HEK293 (cell line): ENCODE measurements around the gene TLR8.

Source experiments
- CTCF ChIA-PET: fragments of 350-600 bp; formaldehyde crosslinking; extraction: SDS; loops from one replicate; lab custom pipeline; 2021; ENCODE audit warnings: antibody characterized with exemption; lab: Yijun Ruan, JAX
- POLR2A ChIA-PET: fragments of 300-600 bp; formaldehyde crosslinking; extraction: SDS; loops from one replicate; lab custom pipeline; 2020; ENCODE audit warnings: antibody characterized with exemption, inconsistent platforms; lab: Yijun Ruan, JAX
- H3K27ac ChIP-seq: fragments of 200-500 bp; sonication (Bioruptor generic); 2 replicates; pipeline ENCODE4 v1.5.1; 2014; ENCODE audit warnings: low read depth, low read length, control low read depth, inconsistent platforms; ENCODE audit errors: extremely low read depth
- H3K36me3 ChIP-seq, 2 experiments: fragments of 200-500 bp in 1 of 2; sonication (Bioruptor generic) in 1 of 2; 1 replicate in 1 of 2; 2 replicates in 1 of 2; pipeline ENCODE4 v1.5.1; 2014 to 2017; ENCODE audit warnings: inconsistent platforms in 2 of 2, low read length in 2 of 2; ENCODE audit not compliant: control insufficient read depth in 2 of 2, insufficient read depth in 1 of 2
- H3K4me1 ChIP-seq: fragments of 200-500 bp; sonication (Bioruptor generic); 2 replicates; pipeline ENCODE4 v1.5.1; 2014; ENCODE audit warnings: mild to moderate bottlenecking, low read length, inconsistent platforms; ENCODE audit not compliant: control insufficient read depth, insufficient read depth
- H3K4me3 ChIP-seq: 2 replicates; pipeline ENCODE4 v1.5.1; 2011; ENCODE audit warnings: low read depth, mild to moderate bottlenecking, control low read depth, low read length, moderate library complexity
- H3K9me3 ChIP-seq: fragments of 200-500 bp; sonication (Bioruptor generic); 2 replicates; pipeline ENCODE4 v1.5.1; 2014; ENCODE audit warnings: low read depth, low read length, inconsistent platforms; ENCODE audit not compliant: control insufficient read depth, insufficient read depth
- BCL11B ChIP-seq: fragments of 450-650 bp; formaldehyde crosslinking; IDR thresholded peaks from 2 replicates; pipeline ENCODE4 v1.5.1; 2016; ENCODE audit warnings: low read depth, missing biosample characterization, missing genetic modification characterization
- GLI4 ChIP-seq: fragments of 450-650 bp; formaldehyde crosslinking; IDR thresholded peaks from 2 replicates; pipeline ENCODE4 v1.5.1; 2016; ENCODE audit warnings: missing biosample characterization, missing genetic modification characterization
- PRDM1 ChIP-seq: fragments of 450-650 bp; formaldehyde crosslinking; IDR thresholded peaks from 2 replicates; pipeline ENCODE4; 2016; ENCODE audit warnings: missing biosample characterization, missing genetic modification characterization
- ZBTB10 ChIP-seq: fragments of 450-650 bp; formaldehyde crosslinking; IDR thresholded peaks from 2 replicates; pipeline ENCODE4 v1.5.1; 2016; ENCODE audit warnings: missing biosample characterization, missing genetic modification characterization
- ZBTB26 ChIP-seq: fragments of 450-650 bp; formaldehyde crosslinking; optimal IDR thresholded peaks from 2 replicates; pipeline ENCODE3; 2016; ENCODE audit warnings: missing biosample characterization, mild to moderate bottlenecking, missing genetic modification characterization
- ZBTB48 ChIP-seq: fragments of 450-650 bp; formaldehyde crosslinking; IDR thresholded peaks from 2 replicates; pipeline ENCODE4 v1.5.1; 2016; ENCODE audit warnings: missing biosample characterization, missing genetic modification characterization
- ZNF174 ChIP-seq: fragments of 450-650 bp; formaldehyde crosslinking; IDR thresholded peaks from 2 replicates; pipeline ENCODE4 v1.5.0; 2017; ENCODE audit warnings: missing biosample characterization, mild to moderate bottlenecking, missing genetic modification characterization
- ZNF175 ChIP-seq: fragments of 450-650 bp; formaldehyde crosslinking; IDR thresholded peaks from 2 replicates; pipeline ENCODE4 v1.5.1; 2016; ENCODE audit warnings: missing biosample characterization, missing genetic modification characterization
- ZNF184 ChIP-seq: fragments of 450-650 bp; IDR thresholded peaks from 2 replicates; pipeline ENCODE4 v1.5.1; 2018; ENCODE audit warnings: missing biosample characterization, mild to moderate bottlenecking, missing genetic modification characterization
- ZNF211 ChIP-seq: fragments of 450-650 bp; formaldehyde crosslinking; IDR thresholded peaks from 2 replicates; pipeline ENCODE4 v1.5.1; 2016; ENCODE audit warnings: low read depth, missing biosample characterization, missing genetic modification characterization
- ZNF26 ChIP-seq: fragments of 450-650 bp; formaldehyde crosslinking; IDR thresholded peaks from 2 replicates; pipeline ENCODE4 v1.5.1; 2016; ENCODE audit warnings: missing biosample characterization, missing genetic modification characterization
- ZNF324 ChIP-seq: fragments of 450-650 bp; formaldehyde crosslinking; IDR thresholded peaks from 2 replicates; pipeline ENCODE4 v1.5.1; 2016; ENCODE audit warnings: missing biosample characterization, missing genetic modification characterization
- ZNF571 ChIP-seq: fragments of 450-650 bp; formaldehyde crosslinking; IDR thresholded peaks from 2 replicates; pipeline ENCODE4 v1.5.0; 2017; ENCODE audit warnings: missing biosample characterization, missing genetic modification characterization
- ZNF658 ChIP-seq: fragments of 450-650 bp; formaldehyde crosslinking; IDR thresholded peaks from 2 replicates; pipeline ENCODE4; 2016; ENCODE audit warnings: missing biosample characterization, missing genetic modification characterization
- ZNF701 ChIP-seq: fragments of 450-650 bp; formaldehyde crosslinking; IDR thresholded peaks from 2 replicates; pipeline ENCODE4 v1.5.1; 2016; ENCODE audit warnings: missing biosample characterization, missing genetic modification characterization
- ZNF792 ChIP-seq: fragments of 450-650 bp; formaldehyde crosslinking; IDR thresholded peaks from 2 replicates; pipeline ENCODE4 v1.5.1; 2016; ENCODE audit warnings: missing biosample characterization, missing genetic modification characterization
- ZNF830 ChIP-seq: fragments of 450-650 bp; IDR thresholded peaks from 2 replicates; pipeline ENCODE4 v1.5.0; 2018; ENCODE audit warnings: missing biosample characterization, missing genetic modification characterization, low read depth, mild to moderate bottlenecking, moderate library complexity

TLR8 gene

GRCh38 chrX:12865359-12865758 lies 41.1 kb upstream of the TLR8 start:
- TF ChIP-seq PRDM1 (tag by site-specific recombination): no peak
- CTCF ChIA-PET: interaction anchor here (0.6 to 1.2 kb wide), 2 partner anchors 28 to 50 kb away, joined by 3 to 4 read pairs; no protein-coding TSS in a partner anchor
- no peak overlapping the region for H3K4me3 ChIP-seq
- no peaks in the 10 kb centered on the region for H3K4me1 ChIP-seq
- POLR2A ChIA-PET: no interaction called here
- no peaks in the 10 kb centered on the region for H3K36me3 ChIP-seq
- H3K27ac ChIP-seq: no peak overlapping the region
- no peaks in the 10 kb centered on the region for H3K9me3 ChIP-seq

- CTCF ChIA-PET: interaction anchor here (1.2 kb wide), 1 partner anchor 27 kb away, joined by 4 read pairs; no protein-coding TSS in a partner anchor
- no peak within 1 kb of the TSS for H3K4me3 ChIP-seq
- TF ChIP-seq ZNF184 (tag by site-specific recombination): no peak
- TF ChIP-seq ZBTB48 (tag by site-specific recombination): no peak
- no peak for TF ChIP-seq ZNF571 (tag by site-specific recombination)
- no peak for TF ChIP-seq BCL11B (tag by site-specific recombination)
- no peak for TF ChIP-seq GLI4 (tag by site-specific recombination)
- no peak for TF ChIP-seq ZNF211 (tag by site-specific recombination)
- no peak for TF ChIP-seq ZNF701
- TF ChIP-seq ZBTB26 (tag by site-specific recombination): no peak
- TF ChIP-seq ZNF26 (tag by site-specific recombination): no peak
- no peak for TF ChIP-seq ZBTB10 (tag by site-specific recombination)
- no peak for TF ChIP-seq ZNF324 (tag by site-specific recombination)
- TF ChIP-seq ZNF792: no peak
- TF ChIP-seq ZNF830 (tag by site-specific recombination): no peak
- TF ChIP-seq ZNF174 (tag by site-specific recombination): no peak
- TF ChIP-seq ZNF658: no peak
- no peak for TF ChIP-seq ZNF175 (tag by site-specific recombination)
- TF ChIP-seq, all 188 proteins: peak for 0
- Histone ChIP-seq H3K36me3 (no peaks in the 10 kb centered on the region), H3K27ac (no peak within 1 kb of the TSS), H3K4me1 (no peaks in the 10 kb centered on the region), H3K9me3 (no peaks in the 10 kb centered on the region)
- POLR2A ChIA-PET: no interaction called here
Measured at GRCh38 chrX:12866451-12867377, 39.7 kb upstream of the TLR8 start, which contains the start of gene TLR7. Gene TLR7 (plus strand): TSS chrX:12867072. CDS start chrX:12867579, 507 bp downstream.
